Stimulated activated CD4-positive, alpha-beta T cell treated with anti-CD3 and anti-CD28 coated beads, Interleukin-1b, Interleukin-23, amount 100 ng/mL, for 24 hours (primary cell): ENCODE measurements around the gene ILF3.
"Not testable (repeated sequence)": the region's sequence is repeated elsewhere in the genome, so short reads cannot be mapped to it uniquely, and the experiment has no call there.

ENCODE experiments used
- DNase-seq, 4 experiments: peaks; one replicate each; pipeline ENCODE4 v3.0.0-alpha.2; 2020; ENCODE audit warnings: low read depth in 4 of 4, low spot score in 1 of 4

ILF3 gene

DNA sequence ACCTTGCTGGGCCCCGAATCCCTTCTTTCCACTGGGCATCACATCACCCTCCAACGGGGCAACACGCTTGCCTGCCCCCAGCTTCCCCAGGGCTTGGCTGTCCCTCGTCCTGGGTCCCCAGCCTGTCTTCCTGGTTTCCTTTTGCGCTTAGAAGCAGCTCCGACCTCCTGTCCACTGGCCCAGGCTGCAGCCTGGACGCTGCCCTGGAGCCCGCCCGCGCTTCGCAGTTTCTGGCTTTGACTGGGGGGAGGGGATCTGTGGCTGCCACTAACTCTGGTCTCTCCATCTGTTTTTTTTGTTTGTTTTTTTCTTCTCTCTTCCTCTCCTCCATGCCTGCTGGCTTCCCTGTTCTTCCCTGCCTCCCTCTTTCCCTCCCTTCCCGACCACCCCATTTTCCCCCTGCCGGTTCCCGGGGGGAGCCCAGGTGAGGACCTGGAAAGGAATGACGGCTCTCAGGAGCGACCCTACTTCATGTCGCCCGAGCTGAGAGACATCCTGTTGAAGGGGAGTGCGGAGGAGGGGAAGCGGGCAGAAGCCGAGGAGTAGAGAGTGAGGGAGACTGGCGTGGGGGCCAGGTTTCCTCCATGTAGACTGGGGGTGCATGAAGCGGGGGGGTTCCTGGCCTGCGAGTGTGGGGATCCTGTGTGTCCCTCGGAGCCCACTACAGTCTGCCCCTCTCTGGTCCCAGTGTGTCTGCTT is 11.5 kb upstream of the ILF3 start:
- no peak for DNase-seq

DNA sequence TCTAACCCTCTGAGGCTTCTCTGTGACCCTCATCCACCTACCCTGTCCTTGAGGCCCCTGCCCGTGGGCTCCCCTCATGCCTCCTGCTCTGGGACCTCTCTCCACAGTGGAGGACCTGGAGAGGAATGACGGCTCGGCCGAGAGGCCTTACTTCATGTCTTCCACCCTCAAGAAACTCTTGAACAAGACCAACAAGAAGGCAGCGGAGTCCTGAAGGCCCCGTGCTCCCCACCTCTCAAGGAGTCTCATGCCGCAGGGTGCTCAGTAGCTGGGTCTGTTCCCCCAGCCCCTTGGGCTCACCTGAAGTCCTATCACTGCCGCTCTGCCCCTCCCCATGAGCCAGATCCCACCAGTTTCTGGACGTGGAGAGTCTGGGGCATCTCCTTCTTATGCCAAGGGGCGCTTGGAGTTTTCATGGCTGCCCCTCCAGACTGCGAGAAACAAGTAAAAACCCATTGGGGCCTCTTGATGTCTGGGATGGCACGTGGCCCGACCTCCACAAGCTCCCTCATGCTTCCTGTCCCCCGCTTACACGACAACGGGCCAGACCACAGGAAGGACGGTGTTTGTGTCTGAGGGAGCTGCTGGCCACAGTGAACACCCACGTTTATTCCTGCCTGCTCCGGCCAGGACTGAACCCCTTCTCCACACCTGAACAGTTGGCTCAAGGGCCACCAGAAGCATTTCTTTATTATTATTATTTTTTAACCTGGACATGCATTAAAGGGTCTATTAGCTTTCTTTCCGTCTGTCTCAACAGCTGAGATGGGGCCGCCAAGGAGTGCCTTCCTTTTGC is 10.8 kb upstream of the ILF3 start:
- DNase-seq, result no peak

DNA sequence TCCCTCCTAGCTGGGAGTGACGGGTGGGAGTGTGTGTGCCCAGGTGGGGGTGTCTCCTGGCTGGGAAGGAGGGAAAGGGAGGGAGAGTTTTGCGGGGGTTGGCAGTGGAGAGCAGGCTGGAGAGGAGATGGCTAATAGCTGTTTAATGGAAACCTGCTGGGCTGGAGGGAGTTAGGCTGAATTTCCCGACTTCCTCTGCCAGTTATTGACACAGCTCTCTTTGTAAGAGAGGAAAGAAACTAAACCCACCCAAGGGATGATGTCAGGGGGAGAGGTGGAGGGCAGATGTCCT is 10.2 kb upstream of the ILF3 start:
- DNase-seq, result no peak

DNA sequence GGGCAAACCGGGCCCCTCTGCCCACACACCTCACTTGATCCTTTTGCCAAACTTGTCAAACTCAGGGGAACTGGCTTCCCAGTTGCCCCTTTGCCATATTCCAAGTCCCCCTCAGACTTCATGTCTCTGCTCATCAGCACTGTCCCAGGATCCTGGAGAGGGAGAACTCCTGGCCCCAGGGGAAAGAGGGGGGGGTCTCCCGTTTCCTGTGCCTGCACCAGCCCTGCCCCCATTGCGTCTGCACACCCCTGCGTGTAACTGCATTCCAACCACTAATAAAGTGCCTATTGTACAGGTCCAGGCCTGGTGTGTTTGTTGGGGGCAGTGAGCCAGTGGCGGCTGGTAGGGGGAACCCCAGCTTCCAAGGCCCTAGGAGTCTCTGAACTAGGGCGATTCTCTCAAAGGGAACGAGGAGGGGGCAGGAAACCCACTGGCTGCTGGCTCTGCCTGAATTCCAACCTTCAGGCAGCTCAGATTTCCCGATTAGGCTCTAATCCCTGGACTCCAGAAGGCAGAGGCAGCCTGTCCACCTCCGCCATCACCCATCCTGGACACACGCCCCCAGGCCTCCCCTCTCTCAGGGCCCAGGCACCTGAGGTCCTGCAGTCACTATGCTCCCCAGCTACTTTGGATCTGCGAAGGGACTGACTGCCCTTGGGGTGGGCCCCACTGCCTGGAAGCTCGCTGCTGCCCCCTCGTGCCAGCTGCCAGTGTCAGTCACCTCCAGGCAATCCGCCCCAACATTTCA is 9.7 kb upstream of the ILF3 start:
- DNase-seq, result peak; percentile 65 to 80 (median 70)

DNA sequence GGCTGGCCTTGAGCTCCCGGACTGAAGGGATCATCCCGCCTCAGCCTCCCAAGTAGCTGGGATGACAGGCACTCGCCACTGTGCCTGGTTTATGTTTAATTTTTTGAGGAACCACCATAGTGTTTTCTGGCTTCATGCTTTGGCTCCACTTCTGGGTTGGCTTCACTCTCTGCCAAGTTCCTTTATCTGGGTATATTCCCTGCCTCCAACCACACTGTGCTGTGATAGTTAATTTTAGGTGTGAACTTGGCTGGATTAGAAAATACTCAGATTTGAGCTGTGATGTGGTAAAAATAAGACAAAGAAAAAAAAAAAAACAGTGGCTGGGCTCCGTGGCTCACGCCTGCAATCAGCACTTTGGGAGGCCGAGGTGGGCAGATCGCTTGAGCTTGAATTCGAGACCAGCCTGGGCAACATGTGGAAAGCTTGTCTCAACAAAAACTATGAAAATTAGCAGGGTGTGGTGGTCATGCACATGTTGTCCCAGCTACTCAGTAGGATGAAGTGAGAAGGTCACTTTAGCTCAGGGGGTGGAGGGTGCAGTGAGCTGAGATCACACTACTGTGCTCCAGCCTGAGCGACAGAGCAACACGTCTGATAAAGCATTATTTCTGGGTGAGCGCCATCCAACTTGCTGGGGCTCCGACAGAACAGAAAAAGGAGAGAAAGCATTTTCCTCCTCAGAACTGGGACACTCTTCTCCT is 7.5 kb upstream of the ILF3 start:
- DNase-seq, result no peak

DNA sequence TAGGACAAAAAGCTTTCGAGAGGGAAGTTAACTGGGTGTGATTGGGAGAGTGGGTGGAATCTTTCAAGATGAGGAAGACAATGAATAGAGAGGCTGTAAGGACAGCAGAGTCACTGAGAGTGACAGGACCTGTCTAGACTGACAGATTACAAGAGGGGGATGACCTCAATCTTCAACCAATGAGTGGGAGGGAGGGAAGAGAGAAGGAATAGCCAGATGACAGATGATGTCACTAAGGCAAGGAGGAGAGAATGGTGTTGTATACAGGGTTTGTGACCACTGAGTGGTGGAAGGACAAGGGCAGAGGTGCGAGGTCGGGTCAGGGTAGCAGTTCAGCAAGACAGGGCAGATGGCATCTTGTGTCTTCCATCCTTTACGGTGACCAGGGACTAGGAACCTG is 5.8 kb upstream of the ILF3 start:
- DNase-seq, result no peak

DNA sequence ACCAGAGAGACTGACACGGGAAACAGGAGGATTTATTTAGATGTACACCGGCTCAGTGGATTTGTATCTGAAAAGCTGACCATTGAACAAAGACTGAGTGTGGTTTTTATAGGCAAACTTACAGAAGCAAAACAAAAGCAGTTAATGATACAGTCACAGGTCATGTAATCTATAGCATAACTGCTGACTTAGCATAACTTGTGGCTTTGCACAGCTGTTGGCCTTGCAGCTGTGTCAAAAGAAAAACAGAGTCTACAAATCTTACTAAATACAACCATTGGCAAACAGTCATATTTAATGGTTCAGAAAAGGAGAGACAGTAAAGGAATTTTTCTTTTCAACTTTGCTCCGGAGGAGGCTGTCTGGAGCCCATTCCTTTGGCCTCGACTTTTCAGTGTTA is 2.3 kb upstream of the ILF3 start:
- DNase-seq, result no peak

DNA sequence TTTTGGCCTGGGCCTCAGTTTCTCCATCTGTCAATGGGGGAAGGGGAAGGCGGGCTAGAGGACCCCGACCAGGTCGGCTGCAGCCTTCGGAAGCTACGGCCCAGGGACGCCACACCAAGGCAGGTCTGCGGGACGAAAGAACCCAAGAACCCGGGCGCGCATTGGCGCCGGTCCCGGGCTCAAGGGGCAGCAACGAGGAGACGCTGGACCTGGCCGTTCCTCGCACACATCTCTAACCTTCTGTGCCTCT is 739 bp upstream of the ILF3 start:
- no peak for DNase-seq

DNA sequence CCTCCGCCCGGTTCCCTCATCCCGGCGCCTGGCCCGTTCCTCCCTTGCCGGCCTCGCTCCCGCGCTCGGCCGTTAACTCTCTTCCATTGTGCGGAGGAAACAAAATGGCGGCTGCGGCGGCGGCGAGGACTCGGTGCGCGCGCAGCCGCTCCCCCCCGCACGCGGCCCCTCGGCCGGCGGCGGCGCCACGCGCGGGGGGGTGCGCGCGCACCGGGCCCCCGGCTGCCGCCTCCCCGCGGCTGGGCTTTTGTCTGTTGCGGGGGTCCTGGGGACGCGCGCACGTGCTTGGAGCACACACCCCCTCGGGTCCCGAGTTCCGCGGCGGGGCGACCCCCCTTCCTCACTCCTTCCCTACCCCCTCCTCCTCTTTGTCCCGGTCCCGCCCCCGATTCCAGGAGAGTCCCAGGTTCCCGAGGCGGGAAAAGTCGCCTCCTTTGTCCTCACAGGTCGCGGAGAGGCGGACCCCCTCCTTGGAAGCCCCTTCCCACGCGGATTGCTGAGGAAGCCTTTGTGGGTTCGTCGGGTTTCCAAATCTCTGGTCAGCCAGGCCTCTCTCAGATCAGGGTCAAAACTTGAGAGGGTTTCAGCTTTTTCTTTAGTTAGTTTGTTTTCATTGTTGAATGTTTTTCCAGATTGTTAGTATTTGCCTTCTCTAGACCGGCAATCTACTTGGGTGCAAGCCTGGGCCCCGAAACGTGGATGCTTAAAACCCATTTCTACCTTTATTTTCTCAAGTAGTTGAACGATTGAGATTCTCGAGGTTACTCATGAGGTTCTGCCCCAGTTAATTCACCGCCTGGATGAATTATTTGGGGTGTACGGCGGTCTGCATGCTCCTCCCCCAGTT is 687 bp downstream of the ILF3 start:
- DNase-seq, result peak; percentile 36 to 45 (median 41)

DNA sequence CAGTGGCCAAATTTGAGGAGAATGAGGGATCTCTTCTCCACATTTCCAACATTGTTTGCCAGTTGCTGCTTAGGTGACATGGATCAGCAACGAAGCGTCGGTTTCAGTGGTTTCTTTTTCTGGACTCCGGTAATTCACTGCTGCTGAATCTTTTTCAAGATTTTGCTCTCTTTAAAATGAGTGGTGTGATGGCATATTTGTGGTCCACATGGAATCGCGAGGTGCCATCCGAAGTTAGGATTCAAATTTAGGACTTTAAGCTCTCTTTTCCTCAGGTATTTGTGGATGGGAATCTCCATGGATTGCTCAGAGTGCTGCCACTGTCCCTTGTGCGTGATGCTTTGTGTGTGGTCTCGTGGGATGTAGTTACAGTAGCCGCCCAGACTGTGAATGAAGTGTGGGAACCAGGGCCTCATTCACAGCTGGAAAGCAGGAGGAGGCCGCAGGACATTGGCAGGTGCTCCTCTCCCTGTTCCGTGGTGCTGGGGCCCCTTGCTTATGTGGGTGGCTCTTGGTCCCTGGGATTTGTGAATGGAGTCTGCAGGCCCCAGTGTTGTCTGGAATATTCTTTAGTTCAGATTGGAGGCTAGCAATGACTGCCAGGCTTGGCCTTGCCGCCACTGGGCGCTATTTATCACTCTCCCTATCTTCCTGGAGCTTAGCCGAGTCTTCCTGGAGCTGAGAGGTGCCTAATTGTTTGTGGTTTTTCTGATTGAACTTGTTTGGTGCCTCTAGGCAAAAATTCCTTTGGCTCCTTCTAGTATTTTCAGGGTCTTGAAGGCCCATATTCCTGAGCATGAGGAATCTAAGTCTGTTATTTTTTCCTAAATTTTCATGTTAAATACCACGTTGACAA is 1.5 kb downstream of the ILF3 start:
- DNase-seq, result no peak

DNA sequence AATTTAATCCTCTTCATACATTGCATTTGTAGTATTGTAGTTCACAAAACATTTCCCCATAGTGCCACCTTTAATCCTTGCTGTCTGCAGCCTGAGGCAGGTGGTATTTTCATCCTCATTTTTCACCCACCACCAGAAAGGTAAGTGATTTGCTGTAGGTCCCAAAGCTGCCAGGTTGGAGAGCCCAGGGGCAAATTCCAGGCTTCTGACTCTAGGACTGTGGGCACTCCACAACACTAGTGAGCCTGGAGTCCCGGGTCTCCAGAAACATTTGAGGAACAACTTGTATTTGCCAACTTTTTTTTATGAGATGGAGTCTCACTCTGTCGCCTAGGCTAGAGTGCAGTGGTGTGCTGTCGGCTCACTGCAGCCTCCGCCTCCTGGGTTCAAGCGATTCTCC is 6.2 kb downstream of the ILF3 start:
- no peak for DNase-seq

DNA sequence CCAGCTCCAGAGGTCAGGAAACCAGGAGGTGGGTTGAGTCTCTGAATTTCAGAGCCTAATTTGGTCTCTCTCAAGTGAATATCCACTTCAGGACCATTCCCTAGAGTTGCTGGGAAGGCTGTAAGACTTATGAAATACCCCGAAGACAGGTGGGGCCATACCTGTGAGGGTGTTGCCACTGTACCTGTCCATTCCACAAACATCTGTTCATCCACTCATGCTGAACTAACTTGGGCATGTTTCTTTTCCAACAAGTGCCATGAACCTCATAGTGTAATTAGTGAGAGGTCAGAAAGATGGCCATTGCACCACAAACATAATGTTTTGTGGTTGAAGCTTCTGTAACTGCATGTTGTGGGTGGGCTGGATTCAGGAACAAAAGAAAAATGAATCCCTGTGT is 7.8 kb downstream of the ILF3 start:
- no peak for DNase-seq

DNA sequence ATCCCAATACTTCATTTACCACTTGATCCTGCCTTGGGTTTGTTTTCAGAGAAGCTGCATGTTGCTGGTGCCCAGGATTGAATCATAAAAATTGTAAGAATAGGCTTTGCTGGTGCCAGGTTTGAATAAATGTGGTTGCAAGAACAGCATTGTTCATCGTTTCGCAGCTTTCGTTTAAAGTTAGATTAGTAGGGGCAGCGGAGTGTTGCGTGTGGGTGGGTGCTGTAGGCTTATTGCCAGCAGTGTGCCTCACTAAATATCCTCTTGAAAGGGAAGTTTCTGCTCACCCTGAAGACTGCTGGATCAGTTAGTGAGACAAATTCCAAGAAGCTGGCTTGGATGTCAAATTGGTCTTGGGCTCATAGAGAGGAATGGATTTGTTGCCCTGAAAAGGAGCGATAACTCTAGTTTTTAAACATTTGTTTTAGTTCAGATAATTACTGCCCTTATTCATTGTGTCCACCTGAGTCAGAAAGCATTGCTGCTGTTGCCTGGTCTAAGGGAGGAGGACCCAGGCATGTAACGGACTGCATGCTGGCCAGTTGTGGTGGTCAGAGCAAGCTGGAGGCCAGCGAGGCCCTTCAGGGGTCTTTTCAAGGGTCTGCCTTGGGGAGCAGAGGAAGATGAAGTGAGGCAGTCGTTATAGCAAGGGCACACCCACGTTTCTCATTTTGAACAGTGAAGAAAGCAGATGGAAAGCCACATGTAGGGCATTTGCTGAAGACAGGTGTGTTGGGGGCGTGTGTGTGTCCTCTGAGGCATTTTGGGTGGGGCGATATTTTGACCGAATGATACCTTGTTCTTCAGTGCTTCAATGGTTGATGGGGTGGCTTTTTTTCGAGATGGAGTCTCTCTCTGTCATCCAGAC is 8.5 kb downstream of the ILF3 start:
- DNase-seq, result no peak

DNA sequence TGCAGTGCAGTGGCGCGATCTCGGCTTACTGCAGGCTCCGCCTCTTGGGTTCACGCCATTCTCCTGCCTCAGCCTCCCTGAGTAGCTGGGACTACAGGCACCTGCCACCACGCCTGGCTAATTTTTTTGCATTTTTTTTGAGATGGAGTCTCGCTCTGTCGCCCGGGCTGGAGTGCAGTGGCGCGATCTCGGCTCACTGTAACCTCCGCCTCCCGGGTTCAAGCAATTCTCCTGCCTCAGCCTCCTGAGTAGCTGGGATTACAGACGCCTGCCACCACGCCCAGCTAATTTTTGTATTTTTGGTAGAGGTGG is 9.1 kb downstream of the ILF3 start:
- not testable (repeated sequence) for DNase-seq

DNA sequence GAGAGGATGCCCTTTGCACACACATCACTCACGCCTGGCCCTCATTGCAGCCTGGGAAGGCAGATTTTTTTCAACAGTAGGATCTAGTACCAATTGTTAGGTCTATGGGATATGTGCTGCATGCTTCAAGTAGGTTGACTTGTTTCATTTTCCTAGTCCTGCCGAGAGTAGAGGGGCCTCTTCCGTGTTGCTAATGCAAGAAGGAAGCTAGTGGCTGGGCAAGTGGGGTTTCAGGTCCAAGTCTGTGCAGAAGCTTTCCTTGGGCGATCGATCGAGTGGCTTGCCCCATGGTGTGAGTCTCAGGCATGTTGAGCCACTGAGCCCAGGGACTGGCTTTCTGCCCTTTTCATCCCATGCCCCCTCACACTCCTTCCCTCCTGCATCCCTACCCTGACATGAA is 13.7 kb downstream of the ILF3 start:
- DNase-seq, result no peak

DNA sequence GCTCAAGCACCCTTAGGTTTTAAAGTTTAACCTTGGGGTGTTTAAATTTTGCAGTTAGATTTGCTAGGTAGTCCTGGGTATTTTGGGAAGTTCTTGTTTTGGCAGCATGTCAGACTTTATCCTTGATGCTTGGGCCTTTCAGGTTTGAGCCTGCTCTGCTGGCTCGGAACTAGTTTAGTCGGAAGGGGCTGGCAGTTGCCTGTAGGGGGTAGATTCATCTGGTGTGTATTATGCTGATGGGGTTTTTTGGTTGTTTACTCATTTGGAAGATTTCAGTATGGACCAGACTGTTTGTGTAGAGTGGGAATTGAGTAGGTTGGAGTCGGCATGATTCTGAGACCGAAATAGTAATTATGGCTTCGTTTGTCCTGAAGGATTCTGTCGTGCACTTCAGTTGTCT is 15.1 kb downstream of the ILF3 start:
- DNase-seq, result no peak

DNA sequence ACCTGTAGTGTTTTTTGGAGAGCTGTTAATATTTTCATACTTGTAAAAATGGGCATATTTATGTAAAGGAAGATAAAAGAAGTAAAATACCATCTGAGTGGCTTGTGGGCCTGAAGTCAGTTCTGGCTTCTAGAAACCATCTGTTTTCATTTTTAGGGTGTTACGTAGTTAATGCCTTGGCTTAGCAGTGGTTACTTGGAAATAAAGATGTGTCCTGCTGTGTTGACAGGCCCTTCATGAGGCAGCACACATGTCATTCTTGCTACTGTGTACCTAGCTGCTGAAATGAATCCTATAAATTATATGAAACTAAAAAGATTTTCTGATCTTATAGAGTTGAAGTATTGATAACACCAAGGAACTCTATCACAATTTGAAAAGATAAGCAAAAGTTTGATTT is 16.0 kb downstream of the ILF3 start:
- DNase-seq, result no peak

DNA sequence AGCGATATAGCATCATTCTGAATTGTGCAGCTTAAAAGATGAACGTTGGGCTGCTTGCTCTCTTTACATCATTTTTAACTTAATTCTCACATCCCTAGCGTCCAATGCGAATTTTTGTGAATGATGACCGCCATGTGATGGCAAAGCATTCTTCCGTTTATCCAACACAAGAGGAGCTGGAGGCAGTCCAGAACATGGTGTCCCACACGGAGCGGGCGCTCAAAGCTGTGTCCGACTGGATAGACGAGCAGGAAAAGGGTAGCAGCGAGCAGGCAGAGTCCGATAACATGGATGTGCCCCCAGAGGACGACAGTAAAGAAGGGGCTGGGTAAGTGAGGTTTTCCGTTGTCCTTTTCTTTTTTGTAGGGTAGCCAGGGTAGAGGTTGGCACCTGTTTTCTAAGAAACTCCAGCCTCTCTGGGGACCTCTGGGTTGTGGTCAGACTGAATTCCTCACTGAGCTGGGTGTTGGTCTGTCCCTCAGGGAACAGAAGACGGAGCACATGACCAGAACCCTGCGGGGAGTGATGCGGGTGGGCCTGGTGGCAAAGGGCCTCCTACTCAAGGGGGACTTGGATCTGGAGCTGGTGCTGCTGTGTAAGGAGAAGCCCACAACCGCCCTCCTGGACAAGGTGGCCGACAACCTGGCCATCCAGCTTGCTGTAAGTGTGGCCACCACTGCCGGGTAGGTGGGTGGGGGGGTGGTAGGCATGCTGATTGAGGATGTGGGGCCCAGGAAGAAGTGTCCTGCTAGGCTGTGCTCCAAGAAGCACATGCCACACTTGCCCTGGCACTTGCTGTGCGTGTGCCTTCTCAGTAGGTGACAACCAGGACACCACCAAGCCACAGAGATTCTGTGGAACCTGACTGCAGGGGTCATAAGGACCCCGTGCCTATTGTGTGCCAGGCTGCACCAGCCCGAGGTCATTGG is 17.0 kb downstream of the ILF3 start:
- no peak for DNase-seq
